Pulmonary artery endothelial cell (primary cell): ENCODE measurements around the gene AHCYL2. TPM values are rescaled to one million over a fixed set of nuclear protein-coding genes. Genes with fewer than 3 reads are reported as not detected.
"Not testable (repeated sequence)": the region's sequence is repeated elsewhere in the genome, so short reads cannot be mapped to it uniquely, and the experiment has no call there.

Experiments
- DNase-seq: peaks from one replicate; pipeline ENCODE4 v3.0.0-alpha.2; 2011; ENCODE audit warnings: low read depth, low spot score
- total RNA-seq: library from RNA; depleted of rRNA; stranded (reverse); fragments of >200 nt; gene quantifications from 2 replicates; pipeline ENCODE4 v1.2.3, GENCODE V29; 2014

AHCYL2 gene
- total RNA-seq, 1 donor from 2014 or later, result 7.7 TPM

GRCh38 chr7:129285111-129285510 lies 60.3 kb downstream of the AHCYL2 start:
- DNase-seq, result no peak

GRCh38 chr7:129292861-129293260 lies 68.0 kb downstream of the AHCYL2 start:
- no peak for DNase-seq

- DNase-seq, result no peak
Observed at GRCh38 chr7:129295015-129295423, 70.2 kb downstream of the AHCYL2 start.

GRCh38 chr7:129298268-129298893 lies 73.6 kb downstream of the AHCYL2 start:
- DNase-seq, result no peak

- no peak for DNase-seq
Observed at GRCh38 chr7:129299889-129300288, 75.1 kb downstream of the AHCYL2 start.

- DNase-seq, result not testable (repeated sequence)
Observed at GRCh38 chr7:129300299-129300698, 75.5 kb downstream of the AHCYL2 start.

- DNase-seq, result no peak
Observed at GRCh38 chr7:129307592-129307991, 82.8 kb downstream of the AHCYL2 start.

GRCh38 chr7:129308047-129308446 lies 83.2 kb downstream of the AHCYL2 start:
- DNase-seq, result no peak

GRCh38 chr7:129311429-129311828 lies 86.6 kb downstream of the AHCYL2 start:
- no peak for DNase-seq

GRCh38 chr7:129313282-129313681 lies 88.5 kb downstream of the AHCYL2 start:
- DNase-seq, result no peak

GRCh38 chr7:129315960-129316359 lies 91.1 kb downstream of the AHCYL2 start:
- DNase-seq, result no peak

- no peak for DNase-seq
Observed at GRCh38 chr7:129317450-129317849, 92.6 kb downstream of the AHCYL2 start.

GRCh38 chr7:129327076-129327475 lies 102.2 kb downstream of the AHCYL2 start:
- peak; percentile 50 for DNase-seq

- DNase-seq, result peak; percentile 17
Observed at GRCh38 chr7:129332254-129333035, 107.6 kb downstream of the AHCYL2 start.

- no peak for DNase-seq
Observed at GRCh38 chr7:129334473-129334872, 109.6 kb downstream of the AHCYL2 start.

GRCh38 chr7:129338450-129338849 lies 113.6 kb downstream of the AHCYL2 start:
- no peak for DNase-seq

- DNase-seq, result no peak
Observed at GRCh38 chr7:129341212-129341611, 116.4 kb downstream of the AHCYL2 start.

- no peak for DNase-seq
Observed at GRCh38 chr7:129341816-129342806, 117.3 kb downstream of the AHCYL2 start.

- DNase-seq, result no peak
Observed at GRCh38 chr7:129343099-129343700, 118.4 kb downstream of the AHCYL2 start.

GRCh38 chr7:129347330-129347729 lies 122.5 kb downstream of the AHCYL2 start:
- DNase-seq, result no peak

GRCh38 chr7:129348023-129348740 lies 123.4 kb downstream of the AHCYL2 start:
- DNase-seq, result no peak
